Measurements from ENCODE around the gene PSMB5.

Gene PSMB5

GRCh38 chr14:22996768-22997654, 37.7 kb downstream of the PSMB5 start:
- no peak overlapping the region for H3K27ac ChIP-seq
- no peak for DNase-seq (ENCODE audit: low read depth, low spot score)

- DNase-seq (ENCODE audit: low read depth, low spot score), result no peak
Observed at GRCh38 chr14:22995889-22996625, 38.6 kb downstream of the PSMB5 start.

DNA sequence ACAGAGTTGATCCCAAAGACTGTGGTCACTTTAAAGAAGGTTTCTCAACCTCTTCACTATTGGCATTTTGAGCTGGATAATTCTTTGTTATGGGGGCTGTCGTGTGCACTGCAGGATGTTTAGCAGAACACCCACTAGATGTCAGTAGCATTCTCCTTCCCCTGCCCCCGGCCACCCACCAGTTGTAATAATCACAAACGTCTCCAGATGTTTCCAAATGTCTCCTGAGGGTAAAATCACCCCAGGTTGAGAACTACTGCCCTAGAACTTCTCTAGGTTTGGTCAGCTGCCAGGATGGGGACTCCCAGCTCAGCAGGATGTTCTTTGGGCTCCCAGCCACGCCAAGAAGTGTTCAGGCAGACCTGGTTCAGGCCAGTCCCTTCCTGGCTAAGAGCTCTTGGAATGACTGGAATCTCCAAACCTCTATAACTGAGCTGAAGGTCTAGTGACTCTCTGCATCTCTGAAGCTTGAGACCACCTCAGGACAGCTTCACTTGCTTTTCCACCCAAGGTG, 39.9 kb downstream of the PSMB5 start:
- no peak for DNase-seq (ENCODE audit: low read depth, low spot score)
- no peak overlapping the region for H3K27ac ChIP-seq

More at GRCh38 chr14:22995889-22996625, 38.6 kb downstream of the PSMB5 start:
- no peak overlapping the region for H3K27ac ChIP-seq

- no peak overlapping the region for H3K27ac ChIP-seq
Observed at GRCh38 chr14:22993517-22993916, 41.2 kb downstream of the PSMB5 start.

DNA sequence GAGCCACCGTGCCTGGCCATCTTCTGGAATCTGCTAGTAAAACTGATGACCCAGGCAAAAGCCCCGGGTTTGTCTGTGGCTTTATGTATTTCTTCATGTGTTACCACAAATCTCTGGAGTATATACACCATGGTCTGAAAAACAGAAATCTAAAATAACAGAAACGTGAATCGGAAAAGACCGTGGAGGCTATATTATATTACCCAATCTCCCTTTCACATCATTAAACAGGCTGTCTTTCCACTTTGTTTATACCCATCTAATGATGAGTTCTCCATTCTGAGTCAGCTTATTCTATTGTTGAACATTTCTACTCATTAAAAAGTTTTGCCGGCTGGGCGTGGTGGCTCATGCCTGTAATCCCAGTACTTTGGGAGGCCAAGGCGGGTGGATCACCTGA, 42.8 kb downstream of the PSMB5 start:
- DNase-seq (ENCODE audit: low read depth, low spot score), result no peak
- H3K27ac ChIP-seq, result no peak overlapping the region

More at GRCh38 chr14:22993517-22993916, 41.2 kb downstream of the PSMB5 start:
- no peak for DNase-seq (ENCODE audit: low read depth, low spot score)

GRCh38 chr14:22987291-22987690, 47.4 kb downstream of the PSMB5 start:
- H3K27ac ChIP-seq, result no peak overlapping the region
- no peak for DNase-seq (ENCODE audit: low read depth, low spot score)

DNA sequence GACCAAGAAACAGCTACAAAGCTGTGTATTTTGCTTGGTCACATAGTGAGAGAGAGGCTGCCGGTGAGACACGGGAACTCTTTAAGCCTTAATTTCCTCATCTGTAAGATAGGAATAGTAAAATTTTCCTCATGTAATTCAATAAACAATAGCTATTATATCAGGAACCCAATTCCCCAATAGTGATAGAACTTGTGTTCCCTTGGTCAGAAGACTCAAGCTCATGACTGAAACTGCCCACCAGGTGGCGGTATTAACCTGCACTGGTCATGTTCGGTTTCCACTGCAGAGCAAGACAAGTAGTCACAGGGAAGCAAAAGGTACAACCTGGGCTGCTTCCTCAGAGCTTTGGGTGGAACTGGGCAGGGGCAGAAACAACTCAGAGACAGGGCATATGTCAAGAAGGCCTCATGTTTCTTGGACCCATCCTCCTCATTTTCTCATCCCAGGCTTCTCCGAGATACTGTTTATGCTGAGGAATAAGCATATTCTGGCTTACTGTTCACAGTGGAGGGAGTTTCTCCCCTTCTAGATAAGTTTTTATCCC, 48.1 kb downstream of the PSMB5 start:
- no peak overlapping the region for H3K27ac ChIP-seq
- DNase-seq (ENCODE audit: low read depth, low spot score), result no peak

DNA sequence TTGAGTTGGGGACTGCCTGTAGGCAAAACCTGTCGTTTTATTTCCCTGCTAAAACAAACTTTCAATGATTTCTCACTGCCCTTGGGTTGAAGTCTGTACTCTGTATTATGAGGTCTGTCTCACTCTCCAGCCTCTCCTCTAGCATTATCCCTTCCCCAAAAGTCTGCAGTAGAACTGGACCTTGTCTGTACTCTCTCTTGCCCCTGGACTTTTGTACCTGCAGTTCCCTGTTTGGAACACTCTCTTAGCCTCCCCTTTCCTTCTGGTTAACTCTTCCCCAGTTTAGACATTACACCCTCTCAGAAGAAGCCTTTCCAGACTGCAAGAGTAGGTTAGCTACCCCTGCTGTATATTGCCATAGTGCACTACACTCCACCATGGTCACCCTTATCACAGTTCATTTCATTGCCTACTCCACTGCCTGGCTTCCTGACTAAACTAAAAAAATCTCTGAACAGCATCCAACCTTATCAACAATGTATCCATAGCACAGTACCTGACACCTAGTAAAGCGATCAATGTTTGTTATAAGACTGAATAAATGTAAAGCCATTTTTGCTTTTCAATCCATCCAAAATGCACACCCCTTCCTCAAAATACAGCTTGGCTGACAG, 48.7 kb downstream of the PSMB5 start:
- DNase-seq (ENCODE audit: low read depth, low spot score), result no peak
- no peak overlapping the region for H3K27ac ChIP-seq

DNA sequence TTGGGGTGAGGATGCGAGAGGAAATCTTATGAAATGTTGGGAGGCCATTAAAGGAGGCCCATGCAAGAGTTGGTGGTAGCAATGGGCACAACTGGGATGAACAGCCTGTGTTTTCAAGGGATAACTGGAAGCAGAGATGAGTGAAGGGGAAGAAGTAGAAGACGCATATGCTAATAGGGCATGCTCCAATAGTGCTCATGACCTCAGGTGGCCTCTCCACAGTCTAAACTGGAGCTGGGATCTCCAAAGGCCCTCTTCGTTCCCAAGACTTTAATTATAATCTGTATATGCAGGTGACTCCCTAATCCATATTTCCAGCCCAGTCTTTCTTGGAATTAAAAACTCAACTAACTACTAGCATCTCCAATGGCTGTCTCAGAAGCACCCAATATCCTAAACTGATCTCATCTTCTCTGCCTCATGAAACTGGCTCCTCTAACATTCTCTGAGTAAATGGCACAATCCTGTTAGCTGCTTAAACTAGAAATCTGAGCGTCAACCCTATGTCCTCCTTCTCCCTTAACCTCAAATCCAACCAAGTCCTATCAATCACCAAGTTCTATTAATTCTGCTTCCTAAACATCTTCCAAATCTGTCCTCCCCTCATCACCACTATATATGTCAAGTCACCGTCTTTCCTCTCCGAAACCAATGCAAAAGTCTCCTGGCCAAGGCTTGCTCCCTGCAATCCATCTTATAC, 49.6 kb downstream of the PSMB5 start:
- no peak overlapping the region for H3K27ac ChIP-seq
- no peak for DNase-seq (ENCODE audit: low read depth, low spot score)

GRCh38 chr14:22982477-22983245, 52.0 kb downstream of the PSMB5 start, which contains the start of gene AJUBA:
TSS of gene AJUBA (minus strand) at chr14:22982551. CDS start at chr14:22982266, 285 bp downstream.
- peak; percentile 62 for DNase-seq (ENCODE audit: low read depth, low spot score)
- H3K27ac ChIP-seq, result peak within 1 kb of the TSS; percentile 100

DNA sequence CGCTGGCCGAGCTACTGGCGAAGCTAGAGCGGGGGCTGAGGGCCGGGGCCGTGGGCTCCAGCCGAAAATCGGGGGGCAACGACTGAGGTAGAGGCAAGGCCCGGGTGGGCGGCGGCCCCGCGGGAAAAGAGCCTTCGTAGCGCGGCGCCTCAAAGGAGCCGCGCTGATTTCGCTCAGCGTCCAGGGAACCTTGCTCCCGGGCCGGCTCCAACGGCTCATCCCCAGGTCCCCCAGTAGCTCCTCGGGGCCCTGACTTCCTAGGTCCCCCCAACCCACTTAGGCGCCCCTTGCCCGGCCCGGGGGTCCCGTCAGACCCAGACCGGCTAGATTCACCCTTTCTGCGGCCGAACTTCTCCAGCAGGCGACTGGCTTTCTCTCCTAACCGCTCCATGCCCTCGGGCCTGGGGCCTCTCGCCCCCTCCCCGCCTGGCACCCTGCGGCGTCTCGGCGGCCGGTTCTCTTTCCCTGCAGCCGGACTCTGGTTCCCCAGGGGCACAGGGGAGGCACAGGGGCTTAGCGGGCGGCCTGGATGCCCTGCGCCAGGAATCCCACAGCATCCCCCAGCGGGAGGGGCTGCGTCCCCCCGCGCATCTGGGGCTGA, 52.7 kb downstream of the PSMB5 start:
- peak overlapping the region; percentile 100 for H3K27ac ChIP-seq
- no peak for DNase-seq (ENCODE audit: low read depth, low spot score)

DNA sequence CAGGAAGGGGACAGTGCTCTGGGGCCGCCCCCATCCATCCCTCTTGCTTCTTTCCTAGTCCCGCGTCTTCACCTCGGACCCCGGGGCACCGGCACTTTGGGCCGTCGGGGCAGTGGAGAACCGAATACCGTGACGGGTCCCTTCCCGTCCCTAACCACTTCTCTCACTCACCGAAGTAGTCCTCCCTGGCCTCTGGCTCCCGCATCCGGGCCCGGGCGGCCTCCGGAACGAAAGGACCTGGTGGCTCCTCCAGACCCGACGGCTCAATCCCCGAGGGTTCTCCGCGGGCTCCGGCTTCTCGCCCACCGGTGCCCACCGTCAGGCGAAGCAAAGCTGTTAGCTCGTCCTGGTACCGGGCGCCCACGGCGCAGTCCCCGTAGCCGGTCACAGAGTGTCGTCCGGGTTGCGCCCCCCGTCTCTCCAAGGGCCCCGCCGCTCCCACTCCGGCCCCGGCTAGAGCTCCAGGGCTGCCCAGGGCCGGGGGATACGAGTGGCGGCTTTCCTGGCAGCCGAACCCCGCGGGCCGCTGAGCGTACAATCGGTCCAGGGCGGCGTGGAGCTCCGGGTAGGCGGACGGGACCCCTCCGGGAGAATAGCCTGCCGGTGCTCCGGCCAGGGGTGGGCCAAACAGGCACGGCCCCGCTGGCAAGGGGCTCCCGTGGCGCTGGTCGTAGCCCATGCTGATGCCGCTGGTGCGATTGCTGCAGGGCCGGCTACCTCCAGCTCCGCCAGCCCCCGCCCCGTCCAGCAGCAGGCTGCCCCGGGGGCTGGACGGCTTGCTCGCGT, 53.4 kb downstream of the PSMB5 start:
- no peak for DNase-seq (ENCODE audit: low read depth, low spot score)
- peak overlapping the region; percentile 100 for H3K27ac ChIP-seq

DNA sequence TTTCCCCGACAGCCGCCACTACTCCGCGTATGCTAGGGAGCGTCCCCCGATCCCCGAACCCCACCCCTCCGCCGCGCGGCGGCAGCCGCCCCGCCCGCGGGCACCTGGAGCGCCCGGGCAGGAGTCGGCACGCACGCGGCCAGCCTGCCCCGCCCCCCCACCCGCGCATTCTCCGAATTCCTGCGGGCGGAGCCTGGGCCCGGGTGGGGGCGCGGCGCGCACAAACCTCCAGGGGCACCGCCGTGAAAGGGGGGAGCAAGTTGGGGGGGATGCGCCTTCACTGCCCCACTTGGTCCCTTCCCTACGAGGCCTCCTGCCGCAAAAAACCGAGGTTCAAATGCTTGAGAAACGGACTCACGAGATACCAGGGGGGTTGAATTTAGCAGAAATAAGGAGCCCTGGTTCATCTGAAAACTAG, 54.0 kb downstream of the PSMB5 start:
- H3K27ac ChIP-seq, result peak overlapping the region; percentile 100
- DNase-seq (ENCODE audit: low read depth, low spot score), result no peak

DNA sequence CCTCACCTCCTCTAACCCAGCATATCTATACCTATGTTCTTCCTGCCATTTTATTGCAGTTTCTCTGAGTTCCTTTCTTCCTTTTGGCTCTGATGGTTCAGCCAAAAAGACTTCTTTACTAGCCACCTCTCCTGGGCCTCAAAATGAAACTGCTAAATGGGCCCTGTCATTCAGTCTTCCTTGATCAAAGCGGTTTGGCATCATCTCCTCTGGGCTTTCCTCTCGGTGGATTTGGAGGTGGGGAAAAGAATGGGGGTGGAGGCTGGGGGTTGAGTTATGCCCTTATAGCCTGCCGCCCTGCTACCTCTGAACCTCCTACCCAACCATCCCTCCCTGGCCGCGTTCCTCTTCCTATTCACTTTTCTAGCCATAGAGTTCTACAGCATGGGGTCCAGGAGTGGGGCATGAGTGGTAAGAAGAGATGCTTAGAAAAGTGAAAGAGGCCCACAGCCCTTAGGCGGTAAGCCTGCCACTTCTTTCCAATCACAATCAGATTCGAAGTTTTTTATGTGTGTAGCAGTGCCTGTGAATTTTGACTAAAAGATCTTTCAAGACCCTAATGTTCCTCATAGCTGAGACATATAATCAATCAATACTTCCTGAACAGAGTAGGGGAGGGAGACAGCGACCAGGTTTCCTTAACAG, 54.8 kb downstream of the PSMB5 start:
- peak overlapping the region; percentile 100 for H3K27ac ChIP-seq
- DNase-seq (ENCODE audit: low read depth, low spot score), result no peak

DNA sequence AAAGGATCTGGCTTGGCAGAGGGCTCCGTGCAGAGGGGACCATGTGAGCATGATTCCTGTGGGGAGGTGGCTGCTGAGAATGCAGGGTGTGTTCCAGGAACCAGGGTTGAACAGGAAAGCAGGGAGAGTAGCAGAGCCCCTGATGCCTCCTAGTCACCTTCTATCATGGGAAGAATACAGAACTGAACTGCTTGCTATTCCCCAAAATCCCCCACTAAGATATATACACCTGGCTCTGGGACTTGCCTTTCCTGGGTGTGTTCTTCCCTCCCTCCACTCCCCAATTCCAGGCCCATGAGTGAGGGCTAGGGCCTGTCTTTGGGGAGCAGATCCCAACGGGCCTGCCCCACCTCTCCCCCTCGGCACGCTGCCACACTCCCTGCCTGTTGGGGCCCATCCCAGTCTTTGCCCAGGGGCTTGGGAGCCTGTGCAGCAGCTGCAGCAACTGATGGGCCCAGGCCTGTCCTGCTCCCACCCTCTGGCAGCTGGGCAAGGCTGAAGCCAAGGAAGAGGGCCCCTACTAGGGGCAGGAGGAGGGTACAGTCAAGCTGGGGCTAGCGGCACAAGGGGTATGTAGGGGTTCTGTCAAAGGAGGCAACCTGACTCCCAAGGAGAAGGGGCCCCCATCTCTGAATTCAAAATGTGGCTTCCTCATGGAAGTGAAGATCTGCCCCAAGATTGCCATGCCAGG, 55.6 kb downstream of the PSMB5 start:
- DNase-seq (ENCODE audit: low read depth, low spot score), result peak; percentile 69
- H3K27ac ChIP-seq, result peak overlapping the region; percentile 100

DNA sequence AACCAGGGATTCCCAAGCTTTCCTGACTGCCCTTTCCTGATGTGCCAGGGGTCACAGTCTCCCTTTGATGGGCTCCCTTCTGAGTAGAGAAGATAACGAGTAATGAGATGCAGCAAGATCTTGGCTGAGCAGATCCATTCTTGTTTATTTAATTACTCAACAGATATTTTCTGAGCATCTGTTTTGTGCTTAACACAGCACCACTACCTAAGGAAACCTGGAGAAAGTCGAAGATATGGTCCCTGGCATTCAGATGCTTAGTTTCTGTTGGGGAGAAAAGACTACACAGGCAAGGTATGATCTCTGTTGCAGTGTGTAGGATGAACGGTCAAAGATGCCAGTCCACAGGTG, 56.2 kb downstream of the PSMB5 start:
- DNase-seq (ENCODE audit: low read depth, low spot score), result no peak
- H3K27ac ChIP-seq, result peak overlapping the region; percentile 100
